Activated CD8-positive, alpha-beta memory T cell treated with anti-CD3 and anti-CD28 coated beads for 24 hours (primary cell): ENCODE data around the gene AHNAK.

Experiments
- DNase-seq: peaks from one replicate; pipeline ENCODE4 v3.0.0-alpha.2; 2020

The AHNAK gene

GRCh38 chr11:62428871-62429560, 117.6 kb downstream of the AHNAK start:
- DNase-seq = no peak

GRCh38 chr11:62427630-62428233, 118.9 kb downstream of the AHNAK start:
- peak; percentile 64 for DNase-seq

GRCh38 chr11:62423012-62423411, 123.6 kb downstream of the AHNAK start:
- DNase-seq = no peak

- DNase-seq = no peak
Observed at GRCh38 chr11:62421996-62422395, 124.6 kb downstream of the AHNAK start.

GRCh38 chr11:62420882-62421281, 125.7 kb downstream of the AHNAK start:
- DNase-seq = no peak

- no peak for DNase-seq
Observed at GRCh38 chr11:62419943-62420342, 126.7 kb downstream of the AHNAK start.

- no peak for DNase-seq
Observed at GRCh38 chr11:62419314-62419929, 127.2 kb downstream of the AHNAK start.

GRCh38 chr11:62418733-62419132, 127.9 kb downstream of the AHNAK start, which contains the start of gene SCGB1A1:
TSS of gene SCGB1A1 (plus strand) at chr11:62419033. CDS start at chr11:62419096, 63 bp downstream.
- DNase-seq = no peak

- no peak for DNase-seq
Observed at GRCh38 chr11:62418136-62418535, 128.5 kb downstream of the AHNAK start.

- no peak for DNase-seq
Observed at GRCh38 chr11:62416596-62416995, 130.0 kb downstream of the AHNAK start.

GRCh38 chr11:62413060-62413696, 133.4 kb downstream of the AHNAK start:
- DNase-seq = no peak

- no peak for DNase-seq
Observed at GRCh38 chr11:62411524-62411923, 135.1 kb downstream of the AHNAK start.

- DNase-seq = no peak
Observed at GRCh38 chr11:62410972-62411371, 135.6 kb downstream of the AHNAK start.

- no peak for DNase-seq
Observed at GRCh38 chr11:62409831-62410230, 136.8 kb downstream of the AHNAK start.

- no peak for DNase-seq
Observed at GRCh38 chr11:62406034-62406433, 140.6 kb downstream of the AHNAK start.

- DNase-seq = no peak
Observed at GRCh38 chr11:62404901-62405300, 141.7 kb downstream of the AHNAK start.

GRCh38 chr11:62404435-62404834, 142.2 kb downstream of the AHNAK start:
- no peak for DNase-seq

GRCh38 chr11:62402960-62403730, 143.5 kb downstream of the AHNAK start:
- no peak for DNase-seq

GRCh38 chr11:62402226-62402959, 144.2 kb downstream of the AHNAK start:
- peak; percentile 77 for DNase-seq

- DNase-seq = peak; percentile 64
Observed at GRCh38 chr11:62401811-62402210, 144.8 kb downstream of the AHNAK start.

GRCh38 chr11:62401356-62401755, 145.2 kb downstream of the AHNAK start:
- no peak for DNase-seq

- DNase-seq = no peak
Observed at GRCh38 chr11:62400760-62401159, 145.8 kb downstream of the AHNAK start.
